ENCODE results near the gene DCP1A. TPM values are rescaled to one million over a fixed set of nuclear protein-coding genes. Genes with fewer than 3 reads are reported as not detected.

Gene DCP1A
- total RNA-seq, 2 experiments from 2014 or later, result 21.8 to 23.2 TPM

- Histone ChIP-seq H2AFZ (ENCODE audit: low read length) (no peak overlapping the region), H3K9me2 (ENCODE audit: insufficient read depth, low read length) (no peaks in the 10 kb centered on the region), H3K9me3 (ENCODE audit: low read length) (no peaks in the 10 kb centered on the region), H3K79me2 (ENCODE audit: insufficient read depth, low read depth, low read length) (peaks cover 84% of the 10 kb centered on the region), H3K4me2 (ENCODE audit: low read length) (peak overlapping the region; percentile 98), H3K36me3 (ENCODE audit: insufficient read depth, low read length) (peaks cover 55% of the 10 kb centered on the region), H3K4me3 (ENCODE audit: low read depth, low read length, poor library complexity, severe bottlenecking) (peak overlapping the region; percentile 95), H3K4me1 (ENCODE audit: insufficient read depth, low read length, poor library complexity, severe bottlenecking) (peaks cover 75% of the 10 kb centered on the region), H3K27ac (ENCODE audit: low read depth, low read length, poor library complexity, severe bottlenecking) (peak overlapping the region; percentile 79), H4K20me1 (ENCODE audit: insufficient read depth, low read length) (peaks cover 42% of the 10 kb centered on the region)
- no peak for TF ChIP-seq CTCF (conservative IDR thresholded peaks at IDR 0.05; ENCODE audit: low read length)
- no peak for TF ChIP-seq EZH2phosphoT487 (IDR thresholded peaks at IDR 0.05; ENCODE audit: borderline replicate concordance, low read depth, low read length)
- TSS peak; percentile 57 for BruUV-seq (replicated peaks)
- ChIA-PET CTCF (ENCODE audit: unreplicated experiment) (interaction anchor here (0.6 kb wide), 1 partner anchor 1193 kb away, joined by 4 read pairs; no protein-coding TSS in a partner anchor), POLR2A (interaction anchor here (0.5 to 2.1 kb wide), 4 partner anchors 10 to 1089 kb away, joined by 3 to 6 read pairs (median 4); no protein-coding TSS in a partner anchor)
- intact Hi-C loops (cut with micrococcal nuclease; ENCODE audit: unreplicated experiment), result no loop called here
- peak; percentile 47 for DNase-seq (ENCODE audit: low spot score)
Measured at GRCh38 chr3:53252096-53252946, 95.0 kb downstream of the DCP1A start.

- Histone ChIP-seq H3K9me2 (ENCODE audit: insufficient read depth, low read length) (no peaks in the 10 kb centered on the region), H2AFZ (ENCODE audit: low read length) (no peak overlapping the region), H3K4me1 (ENCODE audit: insufficient read depth, low read length, poor library complexity, severe bottlenecking) (peaks cover 71% of the 10 kb centered on the region), H3K79me2 (ENCODE audit: insufficient read depth, low read depth, low read length) (peaks cover 97% of the 10 kb centered on the region), H3K9me3 (ENCODE audit: low read length) (no peaks in the 10 kb centered on the region), H3K27ac (ENCODE audit: low read depth, low read length, poor library complexity, severe bottlenecking) (peak overlapping the region; percentile 79), H3K4me3 (ENCODE audit: low read depth, low read length, poor library complexity, severe bottlenecking) (peak overlapping the region; percentile 15), H4K20me1 (ENCODE audit: insufficient read depth, low read length) (peaks cover 42% of the 10 kb centered on the region), H3K4me2 (ENCODE audit: low read length) (peak overlapping the region; percentile 98), H3K36me3 (ENCODE audit: insufficient read depth, low read length) (peaks cover 62% of the 10 kb centered on the region)
- ChIA-PET CTCF (ENCODE audit: unreplicated experiment) (no interaction called here), POLR2A (interaction anchor here (0.6 to 2.1 kb wide), 3 partner anchors 11 to 97 kb away, joined by 3 to 6 read pairs (median 4); no protein-coding TSS in a partner anchor)
- TF ChIP-seq CTCF (conservative IDR thresholded peaks at IDR 0.05; ENCODE audit: low read length), result no peak
- intact Hi-C loops (cut with micrococcal nuclease; ENCODE audit: unreplicated experiment), result no loop called here
- no TSS peak for BruUV-seq (replicated peaks)
- no peak for DNase-seq (ENCODE audit: low spot score)
Measured at GRCh38 chr3:53250881-53251605, 96.3 kb downstream of the DCP1A start.

All from OCI-LY7 (cell line).